Stomach smooth muscle (tissue), 2 donors: ENCODE measurements around the gene LRMDA.

Experiments used
- H3K27ac ChIP-seq: one replicate; pipeline ENCODE4 v1.7.0; 2013; ENCODE audit warnings: mild to moderate bottlenecking, low read length, inconsistent platforms
- H3K27me3 ChIP-seq, 2 donors: one replicate each; pipeline ENCODE4 v1.7.0; 2013; ENCODE audit warnings: low read length in 2 of 2; ENCODE audit not compliant: insufficient read depth in 2 of 2, control insufficient read depth in 1 of 2
- H3K36me3 ChIP-seq, 2 donors: one replicate each; pipeline ENCODE4 v1.7.0; 2013; ENCODE audit warnings: low read length in 2 of 2; ENCODE audit not compliant: control insufficient read depth in 2 of 2, insufficient read depth in 2 of 2
- H3K4me1 ChIP-seq: one replicate; pipeline ENCODE4 v1.7.0; 2013; ENCODE audit warnings: low read length; ENCODE audit not compliant: control insufficient read depth, insufficient read depth
- H3K4me3 ChIP-seq, 2 donors: one replicate each; pipeline ENCODE4 v1.7.0; 2013; ENCODE audit warnings: low read length in 2 of 2
- H3K9ac ChIP-seq, 2 donors: one replicate each; pipeline ENCODE4 v1.7.0; 2013; ENCODE audit warnings: low read length in 2 of 2, mild to moderate bottlenecking in 1 of 2
- H3K9me3 ChIP-seq, 2 donors: one replicate each; pipeline ENCODE4 v1.7.0; 2013; ENCODE audit warnings: low read length in 2 of 2; ENCODE audit not compliant: control insufficient read depth in 2 of 2
- donor health status: healthy.
- donor health status: Pancreatic carcinoma.

LRMDA gene

DNA sequence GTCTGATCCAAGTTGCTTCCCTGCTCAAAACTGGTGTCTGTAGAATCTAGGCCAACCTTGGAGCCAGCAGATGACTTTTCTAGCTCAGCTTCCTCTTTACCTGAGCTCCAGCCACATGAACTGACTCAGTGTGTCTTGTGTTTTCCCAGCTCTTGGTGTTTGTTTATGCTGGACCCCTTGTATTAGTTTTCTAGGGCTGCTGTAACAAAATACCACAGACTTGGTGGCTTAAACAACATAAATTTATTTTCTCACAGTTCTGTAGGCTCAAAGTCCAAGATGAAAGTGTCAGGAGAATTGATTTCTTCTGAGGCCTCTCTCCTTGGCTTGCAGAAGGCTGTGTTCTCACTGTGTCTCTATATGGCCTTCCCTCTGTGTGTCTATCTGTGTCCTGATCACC is 45.1 kb downstream of the LRMDA start:
- Histone ChIP-seq H3K4me1 (no peaks in the 10 kb centered on the region), H3K9ac (no peak overlapping the region), H3K4me3 (no peak overlapping the region), H3K27ac (no peak overlapping the region), H3K36me3 (no peaks in the 10 kb centered on the region), H3K27me3 (peaks cover 0 to 2% of the 10 kb centered on the region in 2 donors), H3K9me3 (peaks cover 0 to 3% of the 10 kb centered on the region in 2 donors)

GRCh38 chr10:75476985-75477384 is 45.6 kb downstream of the LRMDA start:
- H3K4me3 ChIP-seq: no peak overlapping the region
- no peaks in the 10 kb centered on the region for H3K4me1 ChIP-seq
- H3K9me3 ChIP-seq: peaks cover 0 to 3% of the 10 kb centered on the region in 2 donors
- H3K36me3 ChIP-seq: no peaks in the 10 kb centered on the region
- peaks cover 0 to 2% of the 10 kb centered on the region in 2 donors for H3K27me3 ChIP-seq
- H3K9ac ChIP-seq: no peak overlapping the region
- H3K27ac ChIP-seq: no peak overlapping the region

- no peak overlapping the region for H3K4me3 ChIP-seq
- H3K9me3 ChIP-seq: peaks cover 0 to 3% of the 10 kb centered on the region in 2 donors
- no peak overlapping the region for H3K9ac ChIP-seq
- H3K4me1 ChIP-seq: no peaks in the 10 kb centered on the region
- no peak overlapping the region for H3K27ac ChIP-seq
- no peaks in the 10 kb centered on the region for H3K36me3 ChIP-seq
- H3K27me3 ChIP-seq: peaks cover 0 to 2% of the 10 kb centered on the region in 2 donors
Observed at GRCh38 chr10:75477680-75478079, 46.3 kb downstream of the LRMDA start.

- no peak overlapping the region for H3K27ac ChIP-seq
- H3K4me1 ChIP-seq: no peaks in the 10 kb centered on the region
- no peak overlapping the region for H3K4me3 ChIP-seq
- no peak overlapping the region for H3K9ac ChIP-seq
- H3K27me3 ChIP-seq: peaks cover 0 to 2% of the 10 kb centered on the region in 2 donors
- no peaks in the 10 kb centered on the region for H3K36me3 ChIP-seq
- peaks cover 3 to 6% of the 10 kb centered on the region in 2 donors for H3K9me3 ChIP-seq
Observed at GRCh38 chr10:75480374-75480773, 49.0 kb downstream of the LRMDA start.

- no peak overlapping the region for H3K4me3 ChIP-seq
Observed at GRCh38 chr10:75483188-75483587, 51.8 kb downstream of the LRMDA start.

DNA sequence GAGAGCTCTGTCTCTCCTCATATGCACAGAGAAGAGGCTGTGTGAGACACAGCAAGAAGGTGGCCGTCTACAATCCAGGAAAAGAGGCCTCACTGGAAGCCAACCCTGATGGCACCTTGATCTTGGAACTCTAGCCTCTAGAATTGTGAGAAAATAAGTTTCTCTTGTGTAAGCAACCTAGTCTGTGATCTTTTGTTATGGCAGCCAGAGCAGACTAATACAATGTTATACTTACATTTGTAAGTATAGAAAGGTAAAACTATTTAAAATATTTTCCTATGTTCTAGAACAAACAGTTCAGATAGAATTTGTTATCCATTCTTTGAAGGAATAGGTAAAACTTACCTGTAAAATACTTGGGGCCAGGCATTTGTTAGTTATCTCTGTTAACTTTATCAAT is 53.3 kb downstream of the LRMDA start:
- H3K4me3 ChIP-seq: no peak overlapping the region
- no peaks in the 10 kb centered on the region for H3K36me3 ChIP-seq
- peaks cover 0 to 2% of the 10 kb centered on the region in 2 donors for H3K27me3 ChIP-seq
- H3K9me3 ChIP-seq: peaks cover 3 to 6% of the 10 kb centered on the region in 2 donors
- no peak overlapping the region for H3K9ac ChIP-seq
- H3K27ac ChIP-seq: no peak overlapping the region
- no peaks in the 10 kb centered on the region for H3K4me1 ChIP-seq

More at GRCh38 chr10:75483188-75483587, 51.8 kb downstream of the LRMDA start:
- Histone ChIP-seq H3K36me3 (no peaks in the 10 kb centered on the region), H3K27me3 (peaks cover 0 to 2% of the 10 kb centered on the region in 2 donors), H3K4me1 (no peaks in the 10 kb centered on the region), H3K9me3 (peaks cover 3 to 6% of the 10 kb centered on the region in 2 donors), H3K9ac (no peak overlapping the region), H3K27ac (no peak overlapping the region)

DNA sequence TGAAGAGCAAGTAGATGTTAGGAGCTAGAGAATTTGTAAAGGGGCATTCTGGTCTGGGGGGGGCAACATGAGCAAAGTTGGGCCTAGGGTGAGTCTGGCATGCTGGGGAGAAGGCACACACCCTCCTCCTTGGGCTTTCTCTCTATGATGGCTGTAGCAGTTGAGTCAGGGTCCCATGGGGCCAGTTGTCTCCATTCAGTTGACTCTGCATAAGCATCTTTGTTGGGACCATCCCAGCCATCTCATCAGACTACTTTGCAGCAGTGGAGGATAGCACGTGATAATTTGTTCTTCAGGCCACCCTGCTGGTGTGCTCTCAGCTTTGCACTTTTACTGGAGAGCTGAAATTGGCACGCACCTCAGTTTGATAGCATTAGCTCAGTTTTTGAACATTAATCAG is 55.2 kb downstream of the LRMDA start:
- Histone ChIP-seq H3K36me3 (no peaks in the 10 kb centered on the region), H3K4me1 (no peaks in the 10 kb centered on the region), H3K4me3 (no peak overlapping the region), H3K27ac (no peak overlapping the region), H3K9me3 (peaks cover 3 to 6% of the 10 kb centered on the region in 2 donors), H3K27me3 (no peaks in the 10 kb centered on the region), H3K9ac (no peak overlapping the region)

DNA sequence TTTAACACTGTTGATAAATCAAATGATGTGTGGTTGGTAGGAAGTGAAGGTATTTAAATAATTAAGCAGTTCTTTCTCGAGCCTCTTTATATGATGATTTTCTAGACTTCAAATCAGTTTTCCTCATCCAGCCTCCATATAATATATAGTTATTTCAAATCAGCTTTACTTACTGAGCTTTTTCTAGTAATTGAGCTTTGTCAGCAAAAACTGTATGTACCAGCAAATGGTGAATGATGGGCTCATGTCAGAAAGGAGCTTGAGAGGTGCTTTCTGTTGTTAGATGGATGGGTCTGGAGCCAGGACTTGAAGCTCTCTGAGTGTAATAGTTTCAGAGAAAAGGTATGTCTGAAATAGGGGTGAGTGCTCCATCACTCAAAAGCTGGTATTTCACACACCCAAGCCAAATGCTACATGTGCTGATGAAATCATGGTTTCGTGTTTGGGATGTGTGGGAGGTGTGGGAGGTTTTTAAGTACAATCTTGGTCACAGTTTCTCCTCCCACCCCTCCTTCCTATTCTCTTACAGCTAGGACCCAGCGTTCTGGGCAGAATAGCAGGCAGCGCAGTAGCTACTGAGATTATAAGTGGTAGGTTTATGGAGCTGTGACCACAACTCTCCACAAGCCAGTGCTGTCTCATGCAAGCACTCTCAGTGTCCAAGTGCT is 55.8 kb downstream of the LRMDA start:
- H3K27me3 ChIP-seq: no peaks in the 10 kb centered on the region
- no peaks in the 10 kb centered on the region for H3K36me3 ChIP-seq
- no peak overlapping the region for H3K9ac ChIP-seq
- no peak overlapping the region for H3K27ac ChIP-seq
- H3K4me1 ChIP-seq: no peaks in the 10 kb centered on the region
- H3K9me3 ChIP-seq: peaks cover 3 to 6% of the 10 kb centered on the region in 2 donors
- H3K4me3 ChIP-seq: no peak overlapping the region

DNA sequence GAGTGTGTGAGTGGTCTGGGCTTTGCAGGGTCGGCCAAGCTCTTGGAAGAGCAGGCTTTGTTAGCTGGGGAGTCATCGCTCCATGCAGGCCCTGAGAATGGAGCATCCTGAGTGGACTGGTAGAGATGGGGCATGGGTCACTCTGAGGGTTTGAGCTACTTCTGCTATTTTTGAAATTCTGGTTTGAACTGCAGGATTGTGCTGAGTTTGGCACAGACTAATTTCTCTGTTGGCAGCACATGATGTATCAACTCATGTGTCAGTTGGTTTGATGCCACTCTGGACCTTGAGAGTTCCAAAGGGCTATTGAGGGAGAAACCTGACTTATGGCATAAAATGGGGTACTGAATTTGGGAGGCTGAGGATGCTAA is 56.3 kb downstream of the LRMDA start:
- H3K4me1 ChIP-seq: no peaks in the 10 kb centered on the region
- H3K9me3 ChIP-seq: peaks cover 3 to 6% of the 10 kb centered on the region in 2 donors
- no peak overlapping the region for H3K27ac ChIP-seq
- H3K4me3 ChIP-seq: no peak overlapping the region
- H3K27me3 ChIP-seq: no peaks in the 10 kb centered on the region
- no peak overlapping the region for H3K9ac ChIP-seq
- no peaks in the 10 kb centered on the region for H3K36me3 ChIP-seq

GRCh38 chr10:75492173-75492925 is 60.9 kb downstream of the LRMDA start:
- Histone ChIP-seq H3K9me3 (no peaks in the 10 kb centered on the region), H3K27me3 (no peaks in the 10 kb centered on the region), H3K27ac (no peak overlapping the region), H3K4me3 (no peak overlapping the region), H3K36me3 (no peaks in the 10 kb centered on the region), H3K4me1 (no peaks in the 10 kb centered on the region), H3K9ac (no peak overlapping the region)

GRCh38 chr10:75493464-75493863 is 62.0 kb downstream of the LRMDA start:
- H3K9ac ChIP-seq: no peak overlapping the region
- H3K36me3 ChIP-seq: no peaks in the 10 kb centered on the region
- H3K4me1 ChIP-seq: no peaks in the 10 kb centered on the region
- H3K9me3 ChIP-seq: no peaks in the 10 kb centered on the region
- H3K27me3 ChIP-seq: peaks cover 0 to 2% of the 10 kb centered on the region in 2 donors
- no peak overlapping the region for H3K4me3 ChIP-seq
- no peak overlapping the region for H3K27ac ChIP-seq
